IPS DF 19.7 (cell line): ENCODE measurements around the gene CUL3.
"Not testable (repeated sequence)": the region's sequence is repeated elsewhere in the genome, so short reads cannot be mapped to it uniquely, and the experiment has no call there.

Experiments
- DNase-seq: peaks from one replicate; pipeline ENCODE4 v3.0.0-alpha.2; 2013; ENCODE audit warnings: low read depth, low spot score

The CUL3 gene

DNA sequence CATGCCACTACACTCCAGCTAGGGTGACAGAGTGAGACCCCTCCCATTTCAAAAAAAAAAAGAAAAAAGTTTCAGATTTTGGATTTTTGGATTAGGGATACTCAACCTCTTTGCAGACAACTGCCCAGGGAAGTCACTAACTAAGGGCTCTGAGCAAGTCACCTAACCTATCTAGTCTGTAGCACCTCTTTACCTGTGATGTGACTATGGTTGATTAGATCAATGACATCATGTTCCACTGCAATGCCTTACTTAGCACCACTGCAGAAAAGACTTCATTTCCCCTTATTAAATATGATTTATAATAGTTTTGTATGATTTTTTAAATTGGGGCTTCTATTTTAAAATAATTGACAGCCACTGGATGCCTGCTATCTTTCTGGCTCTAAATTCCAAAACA is 41.2 kb downstream of the CUL3 start:
- no peak for DNase-seq

DNA sequence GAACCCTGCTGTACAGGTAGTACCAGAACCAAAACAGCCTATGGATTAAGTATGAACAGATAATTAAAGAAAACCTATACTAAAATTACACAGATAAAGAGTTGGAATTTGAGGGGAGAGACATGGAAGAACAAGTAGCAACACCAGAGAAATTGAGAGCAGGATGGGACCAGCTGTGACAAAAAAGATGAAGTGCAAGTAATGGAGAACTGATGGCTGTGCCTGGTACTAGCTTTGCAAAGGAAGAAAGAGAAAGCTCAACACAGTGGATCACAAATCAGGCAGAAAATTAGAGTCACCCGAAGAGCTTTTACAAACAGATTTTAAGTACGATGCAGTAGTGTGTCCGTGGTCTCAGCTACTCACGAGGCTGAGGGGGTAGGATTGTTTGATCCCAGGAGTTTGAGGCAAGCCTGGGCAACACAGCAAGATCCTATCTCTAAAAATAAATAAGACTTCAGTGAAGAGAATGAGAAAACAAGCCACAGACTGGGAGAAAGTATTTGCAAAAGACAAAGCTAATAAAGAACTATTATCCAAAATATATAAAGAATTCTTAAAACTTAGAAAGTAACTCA is 46.5 kb downstream of the CUL3 start:
- DNase-seq = no peak

DNA sequence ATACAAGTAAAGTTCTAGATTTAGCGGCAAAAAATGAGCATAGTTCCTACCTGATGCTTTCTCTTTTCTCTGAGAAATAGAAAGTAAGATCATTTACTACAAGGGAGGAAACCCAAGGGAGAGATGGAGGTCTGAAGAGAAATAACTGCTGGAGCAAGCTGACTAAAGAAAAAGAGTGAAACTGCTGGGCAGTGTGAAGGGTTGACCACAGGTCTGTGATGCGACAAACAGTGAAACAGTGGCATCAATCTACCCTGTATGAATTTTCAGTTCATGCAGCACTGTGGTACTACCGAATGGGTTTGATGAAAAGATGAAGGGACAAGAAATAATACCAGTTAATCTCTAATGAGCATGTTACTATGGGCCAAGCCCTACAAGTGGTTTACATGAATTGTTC is 52.2 kb downstream of the CUL3 start:
- no peak for DNase-seq

DNA sequence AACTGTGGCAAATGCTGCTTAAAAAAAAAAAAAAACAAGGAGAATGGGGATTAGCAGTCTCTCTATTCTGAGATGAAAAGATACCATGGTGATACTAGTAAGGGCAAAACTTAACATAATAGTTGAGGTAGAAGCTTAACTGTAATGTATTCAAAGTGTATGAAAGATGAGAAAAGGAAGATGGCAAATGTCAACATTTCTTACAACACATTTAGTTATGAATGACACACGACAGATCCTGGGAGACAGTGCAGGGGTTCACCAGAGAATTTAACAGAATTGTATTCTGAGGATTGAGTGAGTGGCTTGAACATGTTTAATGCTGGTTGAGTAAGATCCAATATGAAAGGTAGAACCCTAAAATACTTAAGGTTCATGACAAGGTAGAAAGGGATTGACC is 52.7 kb downstream of the CUL3 start:
- DNase-seq = no peak

DNA sequence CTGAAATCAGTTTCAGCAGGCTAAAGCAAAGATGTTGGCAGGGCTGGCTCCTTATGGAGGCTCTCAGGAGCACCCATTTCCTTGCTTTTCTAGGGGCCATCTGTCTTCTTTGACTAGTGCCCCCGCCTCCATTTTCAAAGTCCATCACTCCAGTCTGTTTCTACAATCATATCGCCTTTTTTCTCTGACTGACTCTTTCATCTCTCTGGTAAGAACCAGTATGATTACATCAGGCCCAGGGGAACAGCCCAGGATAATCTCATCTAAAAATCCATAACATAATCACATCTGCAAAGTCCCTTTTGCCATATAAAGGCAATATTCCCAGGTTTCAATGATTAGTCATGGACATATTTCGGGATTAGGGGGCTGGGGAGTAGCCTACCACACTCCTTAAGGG is 57.0 kb downstream of the CUL3 start:
- no peak for DNase-seq

DNA sequence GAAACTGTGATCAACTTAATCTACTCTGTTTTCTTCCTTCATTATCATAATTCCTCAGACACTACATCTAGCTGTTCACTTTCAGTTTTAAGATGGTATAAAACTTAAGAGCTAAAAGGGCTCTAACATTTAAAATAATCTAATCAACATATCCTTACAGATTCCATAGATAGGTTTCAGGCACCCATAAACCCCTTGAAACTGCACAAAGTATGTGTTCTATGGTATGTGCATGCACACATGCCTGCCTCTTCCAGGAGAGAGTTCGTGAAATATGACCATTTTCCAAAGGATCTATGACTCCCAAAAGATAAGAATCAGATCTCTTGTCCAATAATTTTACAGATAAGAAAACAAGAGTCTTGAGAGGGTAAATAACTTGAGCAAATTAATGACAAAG is 59.4 kb downstream of the CUL3 start:
- DNase-seq = no peak

DNA sequence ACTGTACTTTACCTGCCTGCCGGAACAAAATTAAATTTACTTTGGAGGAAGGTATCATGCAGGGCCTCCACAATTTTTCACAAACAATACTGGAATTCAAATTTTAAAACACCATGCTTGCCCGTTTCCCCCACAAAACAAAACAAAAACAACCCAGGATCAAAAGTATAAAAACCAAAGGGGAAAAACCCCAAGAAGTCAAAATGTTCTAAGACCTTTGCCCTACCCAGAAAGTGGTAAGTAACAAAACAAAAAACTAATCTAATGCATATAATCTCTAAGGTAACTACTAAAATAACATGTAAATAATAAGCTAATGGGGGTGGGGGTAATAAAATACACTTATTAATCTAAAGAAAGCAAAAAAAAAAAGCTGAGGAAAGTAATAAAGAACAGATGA is 60.5 kb downstream of the CUL3 start:
- DNase-seq = no peak

DNA sequence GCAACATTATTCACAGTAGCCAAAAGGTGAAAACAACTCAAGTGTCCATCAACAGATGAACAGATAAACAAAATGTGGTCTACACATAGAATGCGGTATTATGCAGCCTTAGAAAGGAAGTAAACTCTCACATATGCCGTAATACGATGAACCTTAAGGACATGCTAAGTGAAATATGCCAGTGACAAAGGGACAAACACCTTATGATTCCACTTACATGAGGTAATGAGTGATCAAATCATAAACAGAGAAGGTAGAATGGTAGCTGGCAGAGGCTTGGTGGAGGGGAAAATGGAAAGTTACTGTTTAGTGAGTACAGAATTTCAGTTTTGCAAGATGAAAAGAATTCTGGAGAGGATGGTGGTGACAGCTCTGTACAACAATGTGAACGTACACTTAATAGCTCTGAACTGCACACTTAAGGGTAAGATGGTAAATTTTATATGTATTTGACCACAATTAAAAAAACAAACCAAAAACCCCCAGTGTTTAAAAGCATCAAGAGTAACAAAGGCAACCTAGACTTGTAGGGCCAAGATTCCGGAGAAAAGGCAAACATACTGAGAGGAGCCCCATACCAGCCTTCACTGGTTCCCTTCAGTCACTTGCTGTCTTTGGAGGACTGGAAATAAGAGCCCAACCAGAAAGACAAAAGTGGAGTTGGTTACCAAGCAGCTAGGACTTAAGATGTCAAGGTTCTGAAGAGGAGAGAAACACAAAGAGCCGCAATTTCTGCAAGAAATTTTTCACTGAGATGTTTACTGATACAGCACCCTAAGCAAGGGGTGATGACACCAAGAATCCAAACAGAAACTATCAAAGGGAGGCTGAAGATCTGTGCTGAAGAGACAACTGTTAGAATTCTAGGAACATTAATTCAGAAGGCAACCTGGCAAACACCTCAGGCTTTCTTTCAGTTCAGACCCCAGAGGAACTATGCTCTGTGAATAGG is 61.3 kb downstream of the CUL3 start:
- no peak for DNase-seq

DNA sequence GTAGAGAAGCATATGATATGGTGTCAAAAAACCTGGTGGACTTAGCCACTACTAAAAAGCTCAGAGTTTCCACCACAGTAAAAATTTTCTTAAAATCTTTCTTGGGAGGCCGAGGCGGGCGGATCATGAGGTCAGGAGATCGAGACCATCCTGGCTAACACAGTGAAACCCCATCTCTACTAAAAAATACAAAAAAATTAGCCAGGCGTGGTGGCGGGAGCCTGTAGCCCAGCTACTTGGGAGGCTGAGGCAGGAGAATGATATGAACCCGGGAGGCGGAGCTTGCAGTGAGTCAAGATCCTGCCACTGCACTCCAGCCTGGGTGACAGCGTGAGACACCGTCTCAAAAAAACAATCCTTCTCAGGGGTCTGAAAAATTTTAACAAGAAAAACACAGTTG is 62.7 kb downstream of the CUL3 start:
- DNase-seq = not testable (repeated sequence)

DNA sequence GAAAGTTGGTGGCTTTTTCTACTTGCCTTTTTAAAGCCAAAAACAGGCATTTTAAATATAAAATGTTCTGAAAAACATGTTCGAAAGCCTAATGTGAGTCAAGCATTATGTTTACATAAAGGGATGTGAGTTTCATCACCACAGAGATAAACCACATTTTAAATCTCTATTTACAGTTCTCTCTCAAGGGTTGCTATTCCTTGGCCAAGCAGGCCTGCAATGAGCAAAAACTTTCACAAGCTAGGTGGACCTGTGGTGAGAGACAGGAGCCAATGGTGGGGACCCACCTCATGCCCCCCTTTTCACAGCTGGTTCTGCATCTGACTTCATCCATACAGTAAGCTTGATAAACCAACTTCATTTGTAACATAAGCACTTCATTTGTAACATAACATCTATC is 65.1 kb downstream of the CUL3 start:
- no peak for DNase-seq

DNA sequence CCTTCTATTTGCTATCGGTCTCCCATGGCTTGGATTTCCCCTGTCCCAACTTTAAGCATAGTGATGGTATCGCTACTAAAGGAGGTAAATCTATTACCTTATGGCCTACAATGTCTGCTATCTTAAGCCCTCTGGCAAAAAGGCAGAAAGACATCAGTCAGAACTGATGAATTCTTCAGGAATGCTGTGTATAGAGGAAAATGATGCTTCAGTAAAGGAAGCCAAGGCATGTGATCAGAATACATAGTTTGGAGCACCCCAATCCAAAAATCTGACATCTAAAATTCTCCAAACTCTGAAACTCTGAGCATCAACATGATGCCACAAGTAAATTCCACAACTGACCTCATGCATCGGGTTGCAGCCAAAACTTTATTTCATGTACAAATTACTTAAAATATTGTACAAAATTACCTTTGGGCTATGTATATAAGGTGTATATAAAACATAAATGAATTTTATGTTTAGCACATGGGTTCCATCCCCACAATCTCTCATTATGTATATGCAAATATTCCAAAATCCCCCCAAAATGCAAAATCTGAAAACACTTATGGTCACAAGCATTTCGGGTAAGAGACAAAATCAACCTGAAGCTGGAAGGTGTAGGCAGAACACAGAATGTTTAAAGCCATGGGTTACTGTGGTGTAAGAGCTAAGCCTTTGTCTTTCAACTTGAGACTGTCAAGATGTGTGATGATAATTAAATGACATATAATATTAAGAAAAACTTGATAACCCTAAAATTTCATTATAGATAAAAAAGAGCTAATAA is 66.2 kb downstream of the CUL3 start:
- no peak for DNase-seq

DNA sequence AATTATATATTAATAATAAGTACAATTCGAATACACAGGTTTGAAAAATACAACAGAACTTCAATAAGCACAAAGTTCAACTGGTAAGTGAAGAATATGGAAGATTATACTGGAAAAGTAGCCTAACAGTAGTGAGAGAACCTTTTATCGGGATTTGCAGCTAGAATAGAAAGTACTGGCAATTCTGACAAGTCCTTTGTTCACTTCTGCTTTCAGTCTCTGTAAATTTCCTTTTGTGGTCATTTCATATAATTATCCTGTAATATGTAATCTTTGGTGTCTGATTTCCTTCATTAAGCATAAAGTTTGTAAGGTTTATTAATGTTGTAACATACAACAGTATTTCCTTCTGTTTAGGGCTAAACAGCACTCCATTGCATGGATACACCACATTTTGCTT is 67.2 kb downstream of the CUL3 start:
- DNase-seq = no peak

DNA sequence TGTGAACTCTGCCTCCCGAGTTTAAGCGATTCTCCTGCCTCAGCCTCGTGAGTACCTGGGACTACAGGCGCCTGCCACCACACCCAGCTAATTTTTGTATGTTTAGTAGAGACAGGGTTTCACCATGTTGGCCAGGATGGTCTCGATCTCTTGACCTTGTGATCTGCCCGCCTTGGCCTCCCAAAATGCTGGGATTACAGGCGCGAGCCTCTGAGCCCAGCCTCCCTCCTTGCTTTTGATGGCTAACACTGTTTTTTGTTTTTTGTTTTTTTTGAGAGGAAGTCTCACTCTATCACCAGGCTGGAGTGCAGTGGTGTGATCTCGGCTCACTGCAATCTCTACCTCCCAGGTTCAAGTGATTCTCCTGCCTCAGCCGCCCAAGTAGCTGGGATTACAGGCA is 68.8 kb downstream of the CUL3 start:
- DNase-seq = not testable (repeated sequence)

DNA sequence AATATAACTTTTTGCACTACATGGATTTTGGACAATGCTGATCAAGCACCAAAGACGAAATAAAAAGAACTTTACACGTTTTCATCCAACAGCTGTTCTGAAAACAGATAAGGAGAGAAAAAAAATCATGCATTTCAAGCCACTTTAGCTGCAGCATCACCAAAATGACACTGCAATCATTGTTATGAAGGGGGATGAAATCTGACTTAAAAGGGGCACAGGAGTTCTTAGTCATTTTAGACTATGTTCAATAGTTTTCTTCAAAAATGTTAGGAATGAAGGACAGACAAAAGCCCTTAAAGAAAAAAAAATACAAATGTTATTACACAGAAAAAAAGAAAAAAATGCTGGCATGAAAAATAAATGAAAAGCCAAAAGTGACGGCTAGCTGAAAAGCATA is 71.2 kb downstream of the CUL3 start:
- no peak for DNase-seq

DNA sequence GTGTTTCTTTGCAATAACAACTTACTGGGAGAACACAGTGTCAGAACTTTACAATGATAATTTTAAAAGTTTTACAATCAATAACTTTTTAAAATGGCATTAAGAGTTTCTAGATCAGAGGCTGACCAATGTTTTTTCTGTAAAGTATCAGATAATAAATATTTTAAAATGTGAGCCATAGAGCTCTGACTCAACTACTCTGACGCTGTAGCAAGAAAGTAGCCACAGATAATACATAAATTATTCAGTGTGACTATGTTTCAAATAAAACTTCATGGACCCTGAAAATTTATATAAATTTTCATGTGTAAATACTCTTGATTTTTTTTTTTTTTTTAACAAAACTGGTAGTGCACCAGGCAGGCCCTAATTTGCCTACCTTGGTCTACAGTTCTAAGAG is 77.4 kb downstream of the CUL3 start:
- DNase-seq = no peak

DNA sequence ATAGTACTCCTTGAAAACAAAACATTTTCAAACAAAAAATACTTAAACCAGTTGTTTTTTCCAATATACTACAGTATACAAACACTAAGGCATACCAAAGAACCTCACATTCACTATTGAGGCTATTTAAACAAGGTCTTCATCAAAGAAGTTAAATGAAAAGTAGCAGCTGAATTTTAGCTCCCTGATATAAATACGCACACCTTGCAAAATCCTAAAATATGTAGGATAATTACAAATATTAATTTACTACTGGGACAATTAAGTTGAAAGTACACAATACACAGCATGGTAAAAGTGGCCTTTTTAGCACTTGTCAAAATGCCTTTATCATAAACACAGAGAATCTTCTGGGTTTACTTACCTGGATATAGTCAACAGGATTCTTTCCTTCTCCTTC is 78.7 kb downstream of the CUL3 start:
- no peak for DNase-seq

DNA sequence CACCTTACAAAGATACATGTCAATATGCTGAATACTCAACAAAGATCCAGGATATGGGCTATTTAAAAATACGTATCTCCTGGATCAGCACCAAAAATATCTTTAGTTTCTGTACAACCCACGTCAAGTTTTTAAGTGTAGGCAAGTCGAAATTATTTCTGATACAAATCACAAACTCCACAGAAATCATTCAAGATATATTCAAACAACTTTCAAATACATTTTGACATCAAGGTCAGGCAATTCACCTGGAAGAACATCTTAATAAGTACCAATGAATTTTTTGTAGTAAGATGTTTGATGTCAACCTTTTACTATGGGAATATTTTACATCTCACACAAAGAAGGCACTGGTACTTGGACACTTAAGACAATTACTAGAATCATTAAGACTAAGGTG is 86.2 kb downstream of the CUL3 start:
- DNase-seq = no peak

DNA sequence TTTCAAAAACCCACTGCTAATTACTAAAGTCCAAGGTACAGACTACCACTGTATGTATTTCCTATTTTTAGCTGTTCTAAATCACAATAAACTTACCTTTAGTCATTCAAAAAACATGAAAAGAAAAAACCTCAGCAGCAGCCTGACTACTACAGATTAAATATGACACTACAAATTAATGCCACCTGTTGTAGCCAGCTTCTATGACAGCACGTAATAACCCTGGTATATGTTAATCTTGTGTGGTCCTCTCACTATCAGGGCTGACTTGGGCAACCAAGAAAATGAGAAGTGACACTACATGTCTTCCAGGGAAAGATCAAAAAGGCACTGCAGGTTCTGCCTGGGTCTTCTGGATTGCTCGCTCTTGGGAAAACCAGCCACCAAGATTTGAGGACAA is 92.6 kb downstream of the CUL3 start:
- no peak for DNase-seq

DNA sequence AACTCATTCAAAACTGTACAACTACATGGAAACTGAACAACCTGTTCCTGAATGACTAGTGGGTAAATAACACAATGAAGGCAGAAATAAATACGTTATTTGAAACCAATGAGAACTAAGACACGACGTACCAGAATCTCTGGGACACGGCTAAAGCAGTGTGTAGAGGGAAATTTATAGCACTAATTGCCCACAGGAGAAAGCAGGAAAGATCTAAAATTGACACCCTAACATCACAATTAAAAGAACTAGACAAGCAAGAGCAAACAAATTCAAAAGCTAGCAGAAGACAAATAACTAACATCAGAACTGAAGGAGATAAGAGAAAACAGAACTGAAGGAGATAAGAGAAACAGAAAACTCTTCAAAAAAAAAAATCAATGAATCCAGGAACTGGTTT is 97.2 kb downstream of the CUL3 start:
- not testable (repeated sequence) for DNase-seq

DNA sequence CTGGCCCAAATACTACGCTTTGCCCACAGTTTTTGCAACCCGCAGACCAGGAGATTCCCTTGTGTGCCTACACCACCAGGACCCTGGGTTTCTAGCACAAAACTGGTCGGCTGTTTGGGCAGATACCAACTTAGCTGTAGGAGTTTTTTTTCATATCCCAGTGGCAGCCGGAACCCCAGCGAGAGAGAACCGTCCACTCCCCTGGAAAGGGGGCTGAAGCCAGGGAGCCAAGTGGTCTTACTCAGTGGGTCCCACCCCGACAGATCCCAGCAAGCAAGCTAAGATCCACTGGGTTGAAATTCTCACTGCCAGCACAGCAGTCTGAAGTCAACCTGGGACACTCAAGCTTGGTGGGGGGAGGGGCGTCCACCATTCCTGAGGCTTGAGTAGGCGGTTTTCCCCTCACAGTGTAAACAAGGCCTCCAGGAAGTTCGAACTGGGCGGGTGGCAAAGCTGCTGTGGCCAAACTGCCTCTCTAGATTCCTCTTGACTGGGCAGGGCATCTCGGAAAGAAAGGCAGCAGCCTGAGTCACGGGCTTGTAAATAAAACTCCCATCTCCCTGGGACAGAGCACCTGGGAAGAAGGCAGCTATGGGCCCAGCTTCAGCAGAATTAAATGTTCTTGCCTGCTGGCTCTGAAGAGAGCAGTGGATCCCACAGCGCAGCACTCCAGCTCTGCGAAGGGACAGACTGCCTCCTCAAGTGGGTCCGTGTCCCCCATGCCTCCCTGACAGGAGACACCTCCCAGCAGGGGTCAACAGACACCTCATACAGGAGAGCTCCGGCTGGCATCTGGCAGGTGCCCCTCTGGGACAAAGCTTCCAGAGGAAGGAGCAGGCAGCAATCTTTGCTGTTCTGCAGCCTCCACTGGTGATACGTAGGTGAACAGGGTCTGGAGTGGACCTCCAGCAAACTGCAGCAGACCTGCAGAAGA is 99.8 kb downstream of the CUL3 start:
- peak; percentile 64 for DNase-seq

DNA sequence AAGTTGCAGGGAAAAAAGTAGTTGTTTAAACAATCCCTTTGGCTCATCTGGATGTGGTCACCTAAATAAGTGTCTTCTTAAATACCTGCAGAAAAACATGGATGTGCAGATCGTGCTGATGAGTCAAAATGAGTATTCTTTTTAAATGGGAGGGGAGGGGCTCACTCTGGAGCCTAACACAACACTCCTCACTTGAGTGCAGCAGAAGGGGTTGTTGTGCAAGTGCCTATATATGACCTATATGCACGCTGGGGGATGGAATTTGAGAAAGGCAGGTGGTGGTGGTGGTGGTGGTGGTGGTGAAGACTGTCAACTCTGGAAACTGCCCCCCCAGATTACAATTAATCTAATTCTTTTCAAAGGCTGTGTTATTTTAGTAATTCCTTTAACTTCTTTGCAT is 105.3 kb downstream of the CUL3 start:
- DNase-seq = no peak

DNA sequence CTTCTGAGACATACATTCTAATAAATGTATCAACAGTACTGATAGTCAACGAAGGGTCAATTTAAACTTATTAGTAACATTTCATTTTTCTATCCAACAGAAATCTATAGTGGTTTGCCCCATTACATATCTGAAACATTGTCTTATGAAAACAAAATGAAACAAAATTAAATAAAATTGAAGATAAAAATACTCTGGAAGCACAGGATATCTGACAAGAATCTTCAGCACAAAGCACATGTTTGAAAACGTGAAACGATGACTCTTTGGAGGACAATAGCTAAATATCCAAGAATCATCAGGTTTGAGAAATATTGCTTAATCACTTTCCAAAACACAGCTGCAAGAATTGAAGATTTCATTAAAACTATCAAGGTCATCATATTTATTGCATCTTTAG is 112.3 kb downstream of the CUL3 start:
- DNase-seq = no peak
